Stimulated activated CD4-positive, alpha-beta T cell treated with anti-CD3 and anti-CD28 coated beads, Interleukin-1b, Interleukin-23, amount 100 ng/mL, for 1 hour (primary cell): ENCODE data around the gene JAKMIP3.

Source experiments
- DNase-seq, 2 donors: peaks; one replicate each; pipeline ENCODE4 v3.0.0-alpha.2; 2020; ENCODE audit warnings: low read depth in 2 of 2

The JAKMIP3 gene

DNA sequence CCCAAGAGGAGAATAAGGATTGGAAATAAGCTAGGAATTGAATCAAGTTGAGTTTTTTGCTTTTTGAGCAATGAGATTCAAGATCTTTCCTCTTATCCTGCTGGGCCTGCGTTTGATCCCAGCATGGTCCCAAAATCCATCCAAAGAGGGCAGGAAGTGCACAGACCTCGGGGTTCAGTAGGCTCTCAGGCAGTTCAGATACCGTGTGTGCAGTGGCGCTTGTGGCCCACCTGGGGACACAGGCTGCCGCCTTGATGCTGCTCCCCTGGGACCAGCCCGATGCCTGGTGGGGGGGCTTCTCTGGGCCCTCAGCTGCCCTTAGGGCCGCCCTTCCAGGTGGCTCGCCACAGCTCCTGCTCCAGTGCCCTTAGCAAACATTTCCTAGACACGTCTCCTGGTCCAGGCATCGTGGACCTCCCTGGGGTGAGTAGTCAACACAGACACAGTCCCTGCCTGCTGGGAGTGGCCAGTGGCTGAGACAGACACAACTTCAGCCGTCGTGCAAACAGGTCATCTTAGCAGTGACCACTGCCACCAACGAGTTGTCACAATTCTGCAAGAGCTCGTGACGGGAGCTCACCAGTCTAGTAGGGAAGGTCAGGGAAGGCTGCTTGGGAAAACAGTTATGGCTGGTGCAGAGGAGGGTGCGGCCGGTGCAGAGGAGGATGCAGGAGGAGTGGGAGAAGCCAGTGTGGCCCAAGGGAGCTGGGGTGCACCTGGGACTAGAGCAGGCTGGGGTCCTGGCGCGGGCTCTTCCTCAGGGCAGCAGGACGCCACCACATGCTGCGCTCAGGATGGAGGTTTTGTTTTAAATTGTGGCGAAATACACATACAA is 21.7 kb upstream of the JAKMIP3 start:
- no peak for DNase-seq

- no peak for DNase-seq
Observed at GRCh38 chr10:132044803-132045202, 20.9 kb upstream of the JAKMIP3 start.

DNA sequence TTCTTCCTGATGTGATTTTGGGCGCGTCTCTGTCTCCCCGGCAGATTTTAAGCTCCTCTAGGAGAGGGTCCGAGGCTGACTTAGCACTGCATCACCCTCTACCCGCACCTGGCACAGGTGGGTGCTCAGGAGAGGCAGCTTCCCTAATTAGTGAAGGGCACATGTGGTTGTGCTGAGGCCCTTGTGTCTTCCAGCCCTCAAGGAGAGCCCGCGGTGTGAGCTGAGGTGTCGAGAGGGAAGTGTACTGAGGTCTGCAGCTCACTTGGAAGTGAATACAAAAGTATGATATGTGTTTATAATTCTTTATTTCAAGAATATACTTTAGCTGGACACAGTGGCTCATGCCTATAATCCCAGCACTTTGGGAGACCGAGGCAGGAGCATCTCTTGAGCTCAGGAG is 20.4 kb upstream of the JAKMIP3 start:
- no peak for DNase-seq

- no peak for DNase-seq
Observed at GRCh38 chr10:132047575-132048293, 18.0 kb upstream of the JAKMIP3 start.

DNA sequence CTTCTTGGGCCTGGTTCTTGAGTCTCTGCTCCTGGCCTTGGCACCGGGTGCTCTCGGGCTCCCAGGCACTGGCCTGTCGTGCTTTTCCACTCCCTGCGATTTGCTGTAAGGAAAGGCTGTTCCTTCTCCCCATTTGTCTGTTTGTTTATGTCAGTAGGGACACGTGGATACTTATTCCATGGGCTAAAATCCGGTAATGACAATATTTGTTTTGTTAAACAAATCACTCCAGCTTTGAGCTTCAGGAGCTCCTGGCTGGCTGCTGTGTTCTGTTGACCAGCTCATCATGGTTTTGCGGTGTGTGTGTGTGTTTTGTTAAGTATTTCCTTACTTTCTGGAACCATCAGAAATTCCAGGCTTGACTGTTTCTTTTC is 17.5 kb upstream of the JAKMIP3 start:
- no peak for DNase-seq

- DNase-seq, result no peak
Observed at GRCh38 chr10:132050191-132050590, 15.6 kb upstream of the JAKMIP3 start.

DNA sequence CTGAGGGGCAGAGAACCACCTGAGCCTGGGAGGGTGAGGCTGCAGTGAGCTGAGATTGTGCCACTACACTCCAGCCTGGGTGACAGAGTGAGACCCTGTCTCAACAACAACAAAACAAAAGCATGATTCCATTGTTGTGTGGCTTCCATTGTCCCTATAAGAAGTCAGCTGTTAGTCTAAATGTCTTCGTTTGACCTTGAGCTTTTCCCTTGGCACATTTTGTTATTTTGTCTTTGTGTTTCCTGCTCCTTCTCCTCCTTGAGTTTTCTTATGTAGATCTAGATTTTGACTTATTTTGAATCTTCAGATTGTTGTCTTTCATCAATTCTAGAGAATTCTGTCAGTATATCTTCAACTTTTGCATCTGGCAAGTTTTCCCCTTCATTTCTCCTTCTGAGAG is 13.6 kb upstream of the JAKMIP3 start:
- DNase-seq, result no peak

- DNase-seq, result no peak
Observed at GRCh38 chr10:132054564-132054963, 11.2 kb upstream of the JAKMIP3 start.

- DNase-seq, result no peak
Observed at GRCh38 chr10:132055616-132056015, 10.1 kb upstream of the JAKMIP3 start.

DNA sequence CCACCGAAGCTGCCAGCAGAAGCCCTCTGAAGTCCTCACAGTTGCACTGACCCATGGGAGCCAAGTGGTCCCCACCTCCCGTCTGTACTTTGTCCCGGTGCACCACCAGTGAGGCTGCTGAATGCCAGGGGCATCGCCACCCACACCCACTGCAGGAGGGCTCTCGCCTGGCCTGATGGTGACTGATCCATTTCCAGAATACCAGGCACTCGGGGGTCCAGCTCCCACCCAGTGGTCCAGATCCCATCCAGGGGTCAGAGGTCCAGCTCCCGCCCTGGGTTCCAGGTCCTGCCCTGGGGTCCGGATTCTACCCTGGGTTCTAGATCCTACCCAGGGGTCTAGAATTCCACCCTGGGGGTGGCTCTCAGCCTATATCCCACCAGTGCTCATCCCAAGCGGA is 9.1 kb upstream of the JAKMIP3 start:
- no peak for DNase-seq

DNA sequence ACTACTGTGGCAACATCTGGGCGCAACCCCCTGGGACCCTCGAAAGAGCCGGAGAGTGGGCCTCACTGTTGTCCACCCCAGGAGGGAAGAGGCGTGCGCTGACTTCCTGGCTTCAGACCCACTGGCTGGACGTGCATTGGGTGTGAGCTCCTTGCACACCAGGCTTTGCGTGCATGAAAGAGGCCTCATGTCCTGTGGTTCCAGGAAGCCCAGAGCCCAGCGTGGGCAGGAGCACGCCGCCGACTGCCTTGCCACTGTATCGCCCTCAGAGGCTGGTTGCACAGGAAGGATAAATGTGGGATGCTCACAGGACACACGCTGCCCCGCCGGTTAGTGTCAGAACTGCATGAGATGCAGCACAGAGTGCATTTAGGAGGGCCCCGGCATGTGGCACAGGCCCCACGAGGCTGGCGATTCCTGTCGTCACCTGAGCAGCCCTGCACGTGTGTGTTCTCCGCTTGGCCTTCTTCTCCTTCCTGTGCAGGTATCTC is 8.5 kb upstream of the JAKMIP3 start:
- DNase-seq, result no peak

DNA sequence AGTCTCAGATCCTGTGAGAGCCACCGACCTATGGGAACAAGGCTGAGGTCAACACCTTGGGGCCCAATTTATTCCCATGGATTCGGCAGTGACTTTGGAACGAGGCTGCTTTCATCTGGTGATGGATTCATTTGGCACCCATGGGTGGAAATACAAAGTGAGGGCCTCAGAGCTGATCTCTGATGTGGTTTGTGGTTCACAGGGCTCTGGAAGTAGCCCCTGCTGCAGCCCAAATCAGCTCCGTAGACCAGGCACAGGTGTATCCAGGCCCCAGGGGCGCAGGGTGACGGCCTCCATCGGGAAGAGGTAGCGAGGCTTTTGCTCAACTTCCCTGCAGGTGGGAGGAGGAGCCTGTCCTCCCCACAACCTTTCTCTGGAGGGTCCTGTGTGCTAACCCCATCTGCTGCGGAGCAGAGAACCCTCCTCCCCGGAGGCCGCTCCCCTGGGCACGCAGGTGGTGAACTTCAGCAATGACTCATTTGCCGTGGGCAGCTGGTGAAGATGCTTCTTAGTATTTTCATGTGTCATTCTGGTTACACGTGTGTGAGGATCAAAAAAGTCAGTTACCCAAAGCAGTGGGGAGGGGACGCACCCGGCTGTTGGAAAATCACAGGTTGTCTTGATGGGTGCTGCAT is 7.5 kb upstream of the JAKMIP3 start:
- no peak for DNase-seq

DNA sequence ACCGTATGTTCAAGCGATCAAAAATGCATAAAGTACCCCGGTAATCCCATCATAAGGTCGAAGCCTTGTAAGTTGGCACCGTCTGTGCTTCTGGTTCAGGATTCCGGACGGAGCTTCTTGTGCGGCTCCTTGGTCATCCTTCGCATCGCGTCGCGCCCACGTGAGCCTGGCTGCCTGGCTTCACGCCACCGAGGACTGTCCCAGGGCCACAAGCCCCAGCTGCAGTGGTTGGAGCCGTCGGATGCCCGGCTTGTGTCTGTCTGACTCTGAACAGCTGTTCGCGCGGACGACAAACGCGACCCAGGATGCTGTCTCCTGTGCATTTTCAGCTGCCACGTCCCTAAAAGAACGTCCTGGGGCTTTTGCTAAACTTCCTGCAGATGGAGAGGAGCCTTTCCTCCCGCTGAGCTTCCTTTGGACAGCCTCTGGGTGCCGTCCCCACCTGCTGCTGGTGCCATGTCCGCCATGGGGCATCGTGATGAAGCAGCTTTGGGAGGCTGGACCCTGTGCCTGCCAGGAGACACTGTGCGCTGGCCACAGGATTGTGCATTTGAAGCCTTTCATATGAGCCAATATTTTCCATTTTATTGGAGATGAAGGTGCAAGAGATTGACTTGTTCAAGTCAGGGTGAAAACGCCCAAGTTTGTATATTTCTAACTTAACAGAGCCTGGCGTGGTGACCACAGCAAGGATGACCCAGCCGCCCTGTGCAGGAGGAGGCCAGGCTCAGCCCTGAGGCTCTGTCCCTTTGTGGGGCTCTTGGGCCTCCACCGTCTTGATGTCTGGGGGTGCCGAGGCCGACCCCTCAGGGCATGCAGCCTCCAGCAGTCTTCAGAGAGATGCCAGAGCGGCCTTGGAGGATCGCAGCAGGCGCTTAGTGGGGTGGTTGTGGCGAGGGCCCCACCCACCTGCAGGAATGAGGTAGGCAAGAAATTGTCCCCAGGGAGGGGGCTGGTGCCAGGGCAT is 6.7 kb upstream of the JAKMIP3 start:
- no peak for DNase-seq

DNA sequence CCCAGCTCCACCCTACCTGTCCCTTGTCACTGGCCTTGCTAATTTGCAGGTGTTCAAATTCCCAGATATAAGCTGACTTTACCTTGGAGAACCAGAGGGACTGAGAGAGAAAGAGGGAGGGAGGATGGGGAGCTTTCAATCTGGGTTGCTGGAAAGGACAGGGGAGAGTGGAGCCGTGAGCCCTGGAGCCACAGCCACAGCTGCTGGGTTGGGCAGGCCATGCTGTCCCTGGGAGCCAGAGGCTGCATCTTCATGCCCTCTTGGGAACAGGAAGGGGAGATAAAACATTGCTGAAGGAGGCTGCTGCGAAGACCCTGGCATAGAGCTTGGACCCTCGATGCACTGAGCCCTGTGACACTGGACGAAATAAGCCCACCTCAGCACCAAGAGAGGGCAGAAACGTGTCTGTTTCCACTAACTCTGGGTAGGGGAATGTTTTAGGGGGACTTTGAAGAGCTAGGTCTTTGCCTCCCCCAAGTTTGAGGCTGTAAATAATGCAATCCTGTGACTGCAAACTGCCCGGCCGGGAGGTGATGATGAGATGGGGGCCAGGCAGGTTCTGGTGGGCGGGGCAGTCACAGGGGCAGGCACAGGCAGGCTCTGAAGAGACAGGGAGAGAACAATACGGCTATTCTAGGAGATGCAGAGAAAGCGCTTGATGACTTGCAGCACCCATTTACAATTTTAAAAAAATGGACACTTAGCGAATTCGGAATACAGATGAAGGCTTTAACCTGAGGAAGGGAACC is 5.8 kb upstream of the JAKMIP3 start:
- DNase-seq, result no peak

DNA sequence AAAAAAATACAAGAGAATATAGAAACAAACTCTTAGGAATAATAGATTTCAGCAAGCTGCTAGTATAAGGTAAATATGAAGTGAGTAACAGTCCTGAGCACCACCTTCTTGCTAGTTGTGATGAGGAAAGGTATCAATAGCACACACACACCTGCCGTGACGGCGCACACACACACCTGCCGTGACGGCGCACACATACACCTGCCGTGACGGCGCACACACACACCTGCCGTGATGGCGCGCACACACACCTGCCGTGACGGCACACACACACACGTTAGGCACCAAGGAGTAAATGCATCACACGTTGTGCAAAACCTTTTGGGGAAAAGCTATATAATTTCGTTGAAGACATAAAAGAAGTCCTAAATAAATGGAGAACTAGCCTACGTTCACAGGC is 4.7 kb upstream of the JAKMIP3 start:
- DNase-seq, result no peak

DNA sequence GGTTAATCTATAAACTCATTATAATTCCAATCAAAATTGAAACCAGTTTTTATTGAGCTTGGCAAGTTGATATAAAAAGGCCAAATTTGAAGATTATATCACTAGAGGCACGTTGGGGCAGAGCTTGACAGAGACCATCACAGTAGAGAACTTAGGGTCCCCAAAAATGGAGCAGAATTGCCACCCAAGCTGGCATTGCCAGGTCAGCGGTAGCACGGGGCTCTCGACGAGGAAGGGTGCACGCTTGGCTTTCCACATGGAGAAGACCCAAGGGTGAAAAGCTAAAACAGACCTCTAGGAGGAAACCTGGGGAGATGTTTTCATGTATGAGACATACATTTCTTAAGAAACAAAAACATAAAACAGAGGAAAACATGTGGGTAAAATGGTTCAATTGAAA is 4.3 kb upstream of the JAKMIP3 start:
- DNase-seq, result no peak

DNA sequence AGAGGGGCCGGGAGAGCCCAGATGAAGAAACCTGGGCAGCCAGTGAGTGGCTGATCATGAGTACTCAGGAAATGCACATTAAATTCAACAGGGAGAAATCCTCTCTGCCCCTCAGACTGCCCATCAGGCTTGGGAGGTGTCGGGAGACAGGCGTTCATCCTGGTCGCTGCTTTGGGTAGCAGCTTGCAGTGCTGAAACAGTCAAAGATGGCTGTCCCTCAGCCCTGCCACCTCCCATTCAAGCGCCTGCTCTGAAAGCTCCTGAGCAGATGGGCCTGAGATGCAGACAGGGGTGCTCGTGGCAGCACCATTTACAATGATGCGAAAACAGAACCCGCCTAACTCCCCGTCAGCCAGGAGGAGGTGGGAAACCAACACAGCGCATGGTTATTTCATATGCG is 3.6 kb upstream of the JAKMIP3 start:
- DNase-seq, result no peak

DNA sequence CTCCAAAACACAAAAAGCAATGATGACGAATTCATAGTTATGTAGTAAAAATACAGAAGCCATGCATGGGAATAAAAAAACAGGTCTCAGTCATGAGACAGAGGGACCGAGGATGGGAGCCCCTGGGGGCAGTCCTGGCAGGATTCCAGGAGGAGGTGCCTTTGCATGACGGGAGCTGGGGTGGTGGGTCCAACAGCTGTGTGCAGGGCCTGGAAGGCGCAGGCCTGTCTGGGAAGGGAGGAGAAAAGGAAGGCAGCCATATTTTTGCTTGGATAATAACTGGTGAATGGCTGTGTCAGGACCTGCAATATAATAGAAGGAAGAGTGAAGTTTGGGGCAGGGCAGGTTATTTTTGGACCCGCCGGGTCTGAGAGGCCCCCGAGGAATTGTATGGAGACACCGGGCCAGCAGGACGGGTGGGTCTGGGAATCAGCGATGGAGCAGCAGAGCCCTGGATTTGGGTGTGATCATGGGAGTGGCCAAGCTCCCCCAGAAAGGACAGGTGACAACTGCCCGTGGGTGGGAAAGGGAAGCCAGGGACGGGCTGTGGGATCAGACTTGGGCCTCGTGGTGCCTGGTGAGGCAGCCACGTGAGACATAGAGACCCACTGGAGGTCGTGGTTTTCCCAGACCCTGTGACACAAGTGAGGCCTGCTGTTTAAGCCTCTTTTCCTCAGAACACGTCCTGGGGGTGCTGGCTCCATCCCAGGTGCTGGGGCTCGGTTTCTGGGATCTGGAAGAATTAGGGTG is 2.9 kb upstream of the JAKMIP3 start:
- no peak for DNase-seq

- DNase-seq, result no peak
Observed at GRCh38 chr10:132063432-132063831, 2.3 kb upstream of the JAKMIP3 start.

- DNase-seq, result no peak
Observed at GRCh38 chr10:132064082-132064755, 1.5 kb upstream of the JAKMIP3 start.
